ENCODE results near the gene ZNF652. TPM values are rescaled to one million over a fixed set of nuclear protein-coding genes. Genes with fewer than 3 reads are reported as not detected.
A peak's percentile ranks its signal among the peaks of the same experiment; 100 is the strongest.

Gene ZNF652
- 8.1 and 12.1 TPM in 2 replicates for total RNA-seq

- peak; percentile 86 to 91 for DNase-seq (ENCODE audit: low read depth in 2 of 2)
These were observed at the start of gene ZNF652 for GRCh38 chr17:49361902-49362722. ZNF652 (minus strand) TSS chr17:49362250; CDS start chr17:49317725, 44,525 bp downstream.

GRCh38 chr17:49409066-49409465 is 47.0 kb upstream of the ZNF652 start:
- no peak for DNase-seq (ENCODE audit: low read depth in 2 of 2)

GRCh38 chr17:49407981-49408501 is 46.0 kb upstream of the ZNF652 start:
- DNase-seq (ENCODE audit: low read depth in 2 of 2) = peak; percentile 55 to 67

GRCh38 chr17:49407086-49407485 is 45.0 kb upstream of the ZNF652 start:
- no peak for DNase-seq (ENCODE audit: low read depth in 2 of 2)

GRCh38 chr17:49406421-49407061 is 44.5 kb upstream of the ZNF652 start:
- no peak for DNase-seq (ENCODE audit: low read depth in 2 of 2)

GRCh38 chr17:49404906-49405305 is 42.9 kb upstream of the ZNF652 start:
- no peak for DNase-seq (ENCODE audit: low read depth in 2 of 2)

GRCh38 chr17:49404361-49404760 is 42.3 kb upstream of the ZNF652 start:
- no peak for DNase-seq (ENCODE audit: low read depth in 2 of 2)

GRCh38 chr17:49403514-49404289 is 41.7 kb upstream of the ZNF652 start:
- DNase-seq (ENCODE audit: low read depth in 2 of 2) = peak in 1 of 2 donors; percentile 42

GRCh38 chr17:49402706-49403105 is 40.7 kb upstream of the ZNF652 start:
- DNase-seq (ENCODE audit: low read depth in 2 of 2) = no peak

- DNase-seq (ENCODE audit: low read depth in 2 of 2) = no peak
These were observed 40.0 kb upstream of the ZNF652 start for GRCh38 chr17:49401971-49402611.

GRCh38 chr17:49399995-49400394 is 37.9 kb upstream of the ZNF652 start:
- no peak for DNase-seq (ENCODE audit: low read depth in 2 of 2)

GRCh38 chr17:49397586-49397985 is 35.5 kb upstream of the ZNF652 start:
- DNase-seq (ENCODE audit: low read depth in 2 of 2) = no peak

- no peak for DNase-seq (ENCODE audit: low read depth in 2 of 2)
These were observed 31.6 kb upstream of the ZNF652 start for GRCh38 chr17:49393491-49394255.

- DNase-seq (ENCODE audit: low read depth in 2 of 2) = peak; percentile 22 to 63
These were observed 28.7 kb upstream of the ZNF652 start for GRCh38 chr17:49390548-49391324.

- DNase-seq (ENCODE audit: low read depth in 2 of 2) = peak in 1 of 2 donors; percentile 17
These were observed 27.7 kb upstream of the ZNF652 start for GRCh38 chr17:49389514-49390347.

GRCh38 chr17:49388692-49389513 is 26.9 kb upstream of the ZNF652 start:
- no peak for DNase-seq (ENCODE audit: low read depth in 2 of 2)

- DNase-seq (ENCODE audit: low read depth in 2 of 2) = no peak
These were observed 26.2 kb upstream of the ZNF652 start for GRCh38 chr17:49388290-49388640.

Data from lung microvascular endothelial cell (primary cell).